ENCODE results near the gene MBP. TPM values are rescaled to one million over a fixed set of nuclear protein-coding genes. Genes with fewer than 3 reads are reported as not detected.

MBP gene
- total RNA-seq, 2 experiments from 2014 or later = 38.9 to 40.4 TPM

GRCh38 chr18:76989647-76990190 is 142.9 kb downstream of the MBP start:
- ChIA-PET CTCF (interaction anchor here (0.9 to 1.1 kb wide), 2 partner anchors 11 to 188 kb away, joined by 3 read pairs; no protein-coding TSS in a partner anchor), POLR2A (no interaction called here)
- no peaks in the 10 kb centered on the region for H3K9me3 Mint-ChIP-seq
- no peaks in the 10 kb centered on the region for H3K4me1 Mint-ChIP-seq (ENCODE audit: low read depth)
- no peaks in the 10 kb centered on the region for H3K36me3 Mint-ChIP-seq
- no peak overlapping the region for H3K27ac Mint-ChIP-seq
- H3K4me3 Mint-ChIP-seq = no peak overlapping the region
- DNase-seq = no peak
- H3K27me3 Mint-ChIP-seq = no peaks in the 10 kb centered on the region
- intact Hi-C loops (cut with micrococcal nuclease) = no loop called here

GRCh38 chr18:76988827-76989646 is 143.5 kb downstream of the MBP start:
- no peaks in the 10 kb centered on the region for H3K36me3 Mint-ChIP-seq
- ChIA-PET CTCF (interaction anchor here (1.1 to 1.5 kb wide), 2 partner anchors 10 to 187 kb away, joined by 3 to 6 read pairs; no protein-coding TSS in a partner anchor), POLR2A (no interaction called here)
- peak overlapping the region; percentile 30 for H3K27ac Mint-ChIP-seq
- H3K4me1 Mint-ChIP-seq (ENCODE audit: low read depth) = no peaks in the 10 kb centered on the region
- H3K4me3 Mint-ChIP-seq = no peak overlapping the region
- intact Hi-C loops (cut with micrococcal nuclease) = no loop called here
- H3K27me3 Mint-ChIP-seq = no peaks in the 10 kb centered on the region
- H3K9me3 Mint-ChIP-seq = no peaks in the 10 kb centered on the region
- no peak for DNase-seq

- Mint-ChIP-seq H3K9me3 (no peaks in the 10 kb centered on the region), H3K4me3 (no peak overlapping the region), H3K27me3 (no peaks in the 10 kb centered on the region), H3K27ac (no peak overlapping the region), H3K4me1 (ENCODE audit: low read depth) (peaks cover under 1% of the 10 kb centered on the region), H3K36me3 (no peaks in the 10 kb centered on the region)
- no peak for DNase-seq
- intact Hi-C loops (cut with micrococcal nuclease) = no loop called here
- CTCF ChIA-PET = interaction anchor here (0.7 to 1.5 kb wide), 2 partner anchors 11 to 186 kb away, joined by 3 to 6 read pairs; no protein-coding TSS in a partner anchor
- POLR2A ChIA-PET = no interaction called here
Measured at GRCh38 chr18:76988031-76988826, 144.4 kb downstream of the MBP start.

GRCh38 chr18:76986406-76986805 is 146.2 kb downstream of the MBP start:
- no peak for DNase-seq
- intact Hi-C loops (cut with micrococcal nuclease) = no loop called here
- POLR2A ChIA-PET = interaction anchor here (0.5 kb wide), 1 partner anchor 679 kb away, joined by 5 read pairs; no protein-coding TSS in a partner anchor
- Mint-ChIP-seq H3K27me3 (no peaks in the 10 kb centered on the region), H3K9me3 (no peaks in the 10 kb centered on the region), H3K4me1 (ENCODE audit: low read depth) (peaks cover 4% of the 10 kb centered on the region), H3K27ac (no peak overlapping the region), H3K4me3 (no peak overlapping the region), H3K36me3 (no peaks in the 10 kb centered on the region)
- CTCF ChIA-PET = interaction anchor here (1.2 to 8.5 kb wide), 3 partner anchors 64 to 184 kb away, joined by 3 to 119 read pairs (median 6); no protein-coding TSS in a partner anchor

- Mint-ChIP-seq H3K27ac (no peak overlapping the region), H3K4me1 (ENCODE audit: low read depth) (peaks cover 4% of the 10 kb centered on the region), H3K4me3 (no peak overlapping the region), H3K9me3 (no peaks in the 10 kb centered on the region), H3K27me3 (no peaks in the 10 kb centered on the region), H3K36me3 (no peaks in the 10 kb centered on the region)
- intact Hi-C loops (cut with micrococcal nuclease) = no loop called here
- ChIA-PET CTCF (interaction anchor here (1.2 to 8.5 kb wide), 3 partner anchors 64 to 183 kb away, joined by 3 to 119 read pairs (median 6); no protein-coding TSS in a partner anchor), POLR2A (interaction anchor here (0.5 to 0.6 kb wide), 2 partner anchors 79 to 680 kb away, joined by 3 to 5 read pairs; no protein-coding TSS in a partner anchor)
- no peak for DNase-seq
Measured at GRCh38 chr18:76985951-76986236, 146.7 kb downstream of the MBP start.

- H3K9me3 Mint-ChIP-seq = no peaks in the 10 kb centered on the region
Measured at GRCh38 chr18:76985156-76985950, 147.2 kb downstream of the MBP start.

GRCh38 chr18:76984193-76985155 is 148.1 kb downstream of the MBP start:
- H3K27ac Mint-ChIP-seq = no peak overlapping the region

More at GRCh38 chr18:76985156-76985950, 147.2 kb downstream of the MBP start:
- no peaks in the 10 kb centered on the region for H3K27me3 Mint-ChIP-seq
- no peak overlapping the region for H3K4me3 Mint-ChIP-seq
- no peaks in the 10 kb centered on the region for H3K36me3 Mint-ChIP-seq
- H3K4me1 Mint-ChIP-seq (ENCODE audit: low read depth) = peaks cover 4% of the 10 kb centered on the region
- intact Hi-C loops (cut with micrococcal nuclease) = no loop called here
- CTCF ChIA-PET = interaction anchor here (0.9 to 8.5 kb wide), 7 partner anchors 10 to 226 kb away, joined by 3 to 119 read pairs (median 6); no protein-coding TSS in a partner anchor
- DNase-seq = no peak
- H3K27ac Mint-ChIP-seq = no peak overlapping the region
- POLR2A ChIA-PET = interaction anchor here (0.6 kb wide), 1 partner anchor 78 kb away, joined by 3 read pairs; no protein-coding TSS in a partner anchor

GRCh38 chr18:76983613-76984051 is 149.0 kb downstream of the MBP start:
- H3K36me3 Mint-ChIP-seq = no peaks in the 10 kb centered on the region
- H3K4me3 Mint-ChIP-seq = no peak overlapping the region
- intact Hi-C loops (cut with micrococcal nuclease) = loop anchor here (1.0 kb wide), 3 partner anchors 61 to 181 kb away; no protein-coding TSS in a partner anchor
- no peak overlapping the region for H3K27ac Mint-ChIP-seq
- ChIA-PET POLR2A (interaction anchor here (0.5 kb wide), 1 partner anchor 163 kb away, joined by 3 read pairs; no protein-coding TSS in a partner anchor), CTCF (interaction anchor here (0.6 to 8.5 kb wide), 29 partner anchors 8 to 667 kb away, joined by 3 to 119 read pairs (median 4); no protein-coding TSS in a partner anchor)
- no peak for DNase-seq
- H3K27me3 Mint-ChIP-seq = no peaks in the 10 kb centered on the region
- H3K4me1 Mint-ChIP-seq (ENCODE audit: low read depth) = peaks cover 4% of the 10 kb centered on the region
- no peaks in the 10 kb centered on the region for H3K9me3 Mint-ChIP-seq

More at GRCh38 chr18:76984193-76985155, 148.1 kb downstream of the MBP start:
- CTCF ChIA-PET = interaction anchor here (0.7 to 8.5 kb wide), 23 partner anchors 7 to 227 kb away, joined by 3 to 119 read pairs (median 4); no protein-coding TSS in a partner anchor
- intact Hi-C loops (cut with micrococcal nuclease) = no loop called here
- no peak for DNase-seq
- H3K9me3 Mint-ChIP-seq = no peaks in the 10 kb centered on the region
- no peak overlapping the region for H3K4me3 Mint-ChIP-seq
- no peaks in the 10 kb centered on the region for H3K27me3 Mint-ChIP-seq
- H3K4me1 Mint-ChIP-seq (ENCODE audit: low read depth) = peaks cover 4% of the 10 kb centered on the region
- POLR2A ChIA-PET = no interaction called here
- H3K36me3 Mint-ChIP-seq = no peaks in the 10 kb centered on the region

- Mint-ChIP-seq H3K4me3 (no peak overlapping the region), H3K36me3 (no peaks in the 10 kb centered on the region), H3K9me3 (no peaks in the 10 kb centered on the region), H3K27me3 (no peaks in the 10 kb centered on the region), H3K4me1 (ENCODE audit: low read depth) (peaks cover 4% of the 10 kb centered on the region), H3K27ac (no peak overlapping the region)
- intact Hi-C loops (cut with micrococcal nuclease) = loop anchor here (1.0 kb wide), 3 partner anchors 61 to 181 kb away; no protein-coding TSS in a partner anchor
- CTCF ChIA-PET = interaction anchor here (0.6 to 8.5 kb wide), 34 partner anchors 9 to 668 kb away, joined by 3 to 119 read pairs (median 4); no protein-coding TSS in a partner anchor
- POLR2A ChIA-PET = interaction anchor here (0.5 kb wide), 1 partner anchor 163 kb away, joined by 3 read pairs; no protein-coding TSS in a partner anchor
- DNase-seq = peak; percentile 94
Measured at GRCh38 chr18:76982841-76983583, 149.6 kb downstream of the MBP start.

GRCh38 chr18:76982038-76982437 is 150.5 kb downstream of the MBP start:
- Mint-ChIP-seq H3K4me1 (ENCODE audit: low read depth) (peaks cover 4% of the 10 kb centered on the region), H3K9me3 (no peaks in the 10 kb centered on the region), H3K27me3 (no peaks in the 10 kb centered on the region), H3K36me3 (no peaks in the 10 kb centered on the region), H3K4me3 (no peak overlapping the region), H3K27ac (no peak overlapping the region)
- CTCF ChIA-PET = interaction anchor here (1.0 to 8.5 kb wide), 13 partner anchors 10 to 669 kb away, joined by 3 to 119 read pairs (median 10); no protein-coding TSS in a partner anchor
- intact Hi-C loops (cut with micrococcal nuclease) = no loop called here
- POLR2A ChIA-PET = no interaction called here
- no peak for DNase-seq

Data from activated CD4-positive, alpha-beta memory T cell treated with anti-CD3 and anti-CD28 coated beads for 36 hours (primary cell).